Peyer's patch (tissue), 4 donors: Measurements from ENCODE around the gene PTAFR.

Experiments
- CTCF ChIP-seq, 6 experiments: fragments of 450-650 bp in 4 of 6; fragments of 200-600 bp in 2 of 6; sonication (generic) in 1 of 6; IDR thresholded peaks; one replicate each; pipeline ENCODE4 v1.5.1; 2017 to 2019; ENCODE audit warnings: antibody characterized with exemption in 6 of 6, mild to moderate bottlenecking in 3 of 6, moderate library complexity in 1 of 6
- POLR2A ChIP-seq, 2 donors: fragments of 450-650 bp; IDR thresholded peaks; one replicate each; pipeline ENCODE4 v1.5.1; 2017; ENCODE audit warnings: antibody characterized with exemption in 2 of 2, mild to moderate bottlenecking in 2 of 2, moderate library complexity in 2 of 2

- TF ChIP-seq CTCF (IDR thresholded peaks at IDR 0.05) (peak; percentile 38 to 86 (median 78)), POLR2A (IDR thresholded peaks at IDR 0.05) (no peak)
Measured at GRCh38 chr1:28208818-28209441, 32.4 kb upstream of the PTAFR start.
